Neural cell (in vitro differentiated cells): Measurements from ENCODE around the gene IDNK. TPM values are rescaled to one million over a fixed set of nuclear protein-coding genes. Genes with fewer than 3 reads are reported as not detected.

ENCODE experiments used
- H2AFZ ChIP-seq: fragments of 200-600, 300-800 bp; sonication (generic), shearing (Covaris generic); 2 replicates; pipeline ENCODE4 v1.6.0; 2014; ENCODE audit warnings: low read depth, mild to moderate bottlenecking, antibody characterized with exemption, low read length, moderate library complexity
- H3F3A ChIP-seq: fragments of 200-600 bp; shearing (Covaris generic); 2 replicates; pipeline ENCODE4 v1.6.1; 2016; ENCODE audit warnings: mild to moderate bottlenecking, moderate library complexity, mixed read lengths, antibody characterized with exemption, low read length; ENCODE audit not compliant: insufficient read depth, poor library complexity, severe bottlenecking
- H3K27ac ChIP-seq: fragments of 200-600, 300-800 bp; sonication (generic), shearing (Covaris generic); 2 replicates; pipeline ENCODE4 v1.5.1; 2014; ENCODE audit warnings: mild to moderate bottlenecking, low read length, moderate library complexity
- H3K27me3 ChIP-seq: fragments of 300-800, 200-600 bp; sonication (generic), shearing (Covaris generic); 2 replicates; pipeline ENCODE4 v1.6.0; 2014; ENCODE audit warnings: mild to moderate bottlenecking, low read depth, low read length, moderate library complexity; ENCODE audit not compliant: insufficient read depth
- H3K36me3 ChIP-seq: fragments of 300-800, 200-600 bp; sonication (generic), shearing (Covaris generic); 2 replicates; pipeline ENCODE4 v1.5.1; 2014; ENCODE audit warnings: mild to moderate bottlenecking, antibody characterized with exemption, low read length, moderate library complexity; ENCODE audit not compliant: insufficient read depth
- H3K4me2 ChIP-seq: fragments of 300-800, 200-600 bp; sonication (generic), shearing (Covaris generic); 2 replicates; pipeline ENCODE4 v1.6.0; 2014; ENCODE audit warnings: mild to moderate bottlenecking, low read length
- H3K4me3 ChIP-seq: fragments of 300-800, 200-600 bp; sonication (generic), shearing (Covaris generic); 2 replicates; pipeline ENCODE4 v1.5.1; 2014; ENCODE audit warnings: mild to moderate bottlenecking, low read length, moderate library complexity
- H3K79me2 ChIP-seq: fragments of 200-600 bp; shearing (Covaris generic); replicated peaks from 2 replicates; pipeline ENCODE4 v1.6.0; 2014; ENCODE audit warnings: mild to moderate bottlenecking, low read length, moderate library complexity; ENCODE audit not compliant: insufficient read depth
- H3K9ac ChIP-seq: fragments of 300-800, 200-600 bp; sonication (generic), shearing (Covaris generic); 2 replicates; pipeline ENCODE4 v1.6.1; 2016; ENCODE audit warnings: mild to moderate bottlenecking, low read length, mixed read lengths
- H3K9me2 ChIP-seq: fragments of 200-600 bp; shearing (Covaris generic); 2 replicates; pipeline ENCODE4 v1.6.1; 2016; ENCODE audit warnings: mild to moderate bottlenecking, low read length, mixed read lengths; ENCODE audit not compliant: insufficient read depth
- H3K9me3 ChIP-seq: fragments of 200-600, 300-800 bp; sonication (generic), shearing (Covaris generic); 2 replicates; pipeline ENCODE4 v1.6.1; 2016; ENCODE audit warnings: mild to moderate bottlenecking, mixed run types, low read length, moderate library complexity, mixed read lengths
- H4K20me1 ChIP-seq: fragments of 200-600 bp; shearing (Covaris generic); 2 replicates; pipeline ENCODE4 v1.6.1; 2016; ENCODE audit warnings: mild to moderate bottlenecking, mixed run types; ENCODE audit not compliant: insufficient read depth
- CTCF ChIP-seq: fragments of 450-650 bp; IDR thresholded peaks from 2 replicates; pipeline ENCODE4 v1.5.1; 2014; ENCODE audit warnings: antibody characterized with exemption, mild to moderate bottlenecking, moderate library complexity; ENCODE audit not compliant: poor library complexity, severe bottlenecking
- EP300 ChIP-seq: fragments of 450-650 bp; conservative IDR thresholded peaks from 2 replicates; pipeline ENCODE4 v1.6.1; 2014; ENCODE audit warnings: antibody characterized with exemption, mild to moderate bottlenecking, moderate library complexity; ENCODE audit not compliant: poor library complexity, severe bottlenecking
- EZH2 ChIP-seq: fragments of 200-600, 300-800 bp; shearing (Covaris generic), sonication (generic); IDR thresholded peaks from 2 replicates; pipeline ENCODE4 v1.6.1; 2014; ENCODE audit warnings: antibody characterized with exemption, low read length, borderline replicate concordance, mild to moderate bottlenecking; ENCODE audit not compliant: insufficient read depth, poor library complexity, severe bottlenecking
- MXI1 ChIP-seq: fragments of 450-650 bp; conservative IDR thresholded peaks from 2 replicates; pipeline ENCODE4 v1.6.1; 2014; ENCODE audit warnings: antibody characterized with exemption, mild to moderate bottlenecking; ENCODE audit not compliant: poor library complexity, severe bottlenecking
- POLR2AphosphoS5 ChIP-seq: IDR thresholded peaks from 2 replicates; pipeline ENCODE4 v1.6.1; 2012
- RAD21 ChIP-seq: fragments of 450-650 bp; conservative IDR thresholded peaks from 2 replicates; pipeline ENCODE4 v1.6.1; 2014; ENCODE audit warnings: antibody characterized with exemption, mild to moderate bottlenecking, moderate library complexity
- REST ChIP-seq: IDR thresholded peaks from 2 replicates; pipeline ENCODE4 v1.6.1; 2012; ENCODE audit warnings: borderline replicate concordance
- SMC3 ChIP-seq: fragments of 450-650 bp; conservative IDR thresholded peaks from 2 replicates; pipeline ENCODE4 v1.6.1; 2014; ENCODE audit warnings: antibody characterized with exemption, mild to moderate bottlenecking, moderate library complexity; ENCODE audit not compliant: poor library complexity
- TAF1 ChIP-seq: IDR thresholded peaks from 2 replicates; pipeline ENCODE4 v1.6.1; 2012; ENCODE audit warnings: low read depth
- polyA plus RNA-seq: library from polyadenylated mRNA; depleted of rRNA; stranded (reverse); fragments of >200 nt; gene quantifications from 2 replicates; pipeline ENCODE4 v1.2.3, GENCODE V29; 2014

Gene IDNK
- polyA plus RNA-seq, 1 donor from 2014 or later = 7.5 TPM

GRCh38 chr9:83652433-83652832 is 29.5 kb downstream of the IDNK start (continued):
- TF ChIP-seq SMC3 = no peak
- TF ChIP-seq TAF1 = no peak

GRCh38 chr9:83655433-83655832 is 32.5 kb downstream of the IDNK start:
- H4K20me1 ChIP-seq = no peaks in the 10 kb centered on the region
- no peaks in the 10 kb centered on the region for H3K27me3 ChIP-seq
- H3K4me2 ChIP-seq = no peak overlapping the region
- no peak for TF ChIP-seq SMC3
- no peak for TF ChIP-seq EZH2
- no peak for TF ChIP-seq POLR2AphosphoS5
- no peak for TF ChIP-seq MXI1
- no peak for TF ChIP-seq EP300
- TF ChIP-seq CTCF = no peak
- TF ChIP-seq RAD21 = no peak
- no peak for TF ChIP-seq TAF1
- TF ChIP-seq REST = no peak
- no peaks in the 10 kb centered on the region for H3K79me2 ChIP-seq
- no peak overlapping the region for H2AFZ ChIP-seq
- no peaks in the 10 kb centered on the region for H3F3A ChIP-seq
- no peak overlapping the region for H3K9ac ChIP-seq
- no peaks in the 10 kb centered on the region for H3K9me2 ChIP-seq
- peaks cover 11% of the 10 kb centered on the region for H3K36me3 ChIP-seq
- H3K4me3 ChIP-seq = no peak overlapping the region
- no peak overlapping the region for H3K27ac ChIP-seq
- H3K9me3 ChIP-seq = no peaks in the 10 kb centered on the region

- Histone ChIP-seq H3K9me2 (no peaks in the 10 kb centered on the region), H3K36me3 (peaks cover 11% of the 10 kb centered on the region), H3K4me3 (no peak overlapping the region), H3K27me3 (no peaks in the 10 kb centered on the region), H2AFZ (no peak overlapping the region), H3K4me2 (no peak overlapping the region), H3K79me2 (no peaks in the 10 kb centered on the region), H4K20me1 (no peaks in the 10 kb centered on the region), H3K27ac (no peak overlapping the region), H3F3A (no peaks in the 10 kb centered on the region), H3K9ac (no peak overlapping the region), H3K9me3 (no peaks in the 10 kb centered on the region)
- TF ChIP-seq SMC3 = no peak
- no peak for TF ChIP-seq MXI1
- TF ChIP-seq RAD21 = no peak
- TF ChIP-seq CTCF = no peak
- TF ChIP-seq REST = no peak
- TF ChIP-seq EZH2 = no peak
- TF ChIP-seq EP300 = no peak
- TF ChIP-seq POLR2AphosphoS5 = no peak
- TF ChIP-seq TAF1 = no peak
Measured at GRCh38 chr9:83656032-83656680, 33.2 kb downstream of the IDNK start.
